ENCODE data around the gene INPP4B. TPM values are rescaled to one million over a fixed set of nuclear protein-coding genes. Genes with fewer than 3 reads are reported as not detected.

The INPP4B gene
- polyA plus RNA-seq: 1 to 10 TPM in 2 of 3 donors, under 1 TPM in 1; 0.81 to 6.3 (median 6.2) TPM

DNA sequence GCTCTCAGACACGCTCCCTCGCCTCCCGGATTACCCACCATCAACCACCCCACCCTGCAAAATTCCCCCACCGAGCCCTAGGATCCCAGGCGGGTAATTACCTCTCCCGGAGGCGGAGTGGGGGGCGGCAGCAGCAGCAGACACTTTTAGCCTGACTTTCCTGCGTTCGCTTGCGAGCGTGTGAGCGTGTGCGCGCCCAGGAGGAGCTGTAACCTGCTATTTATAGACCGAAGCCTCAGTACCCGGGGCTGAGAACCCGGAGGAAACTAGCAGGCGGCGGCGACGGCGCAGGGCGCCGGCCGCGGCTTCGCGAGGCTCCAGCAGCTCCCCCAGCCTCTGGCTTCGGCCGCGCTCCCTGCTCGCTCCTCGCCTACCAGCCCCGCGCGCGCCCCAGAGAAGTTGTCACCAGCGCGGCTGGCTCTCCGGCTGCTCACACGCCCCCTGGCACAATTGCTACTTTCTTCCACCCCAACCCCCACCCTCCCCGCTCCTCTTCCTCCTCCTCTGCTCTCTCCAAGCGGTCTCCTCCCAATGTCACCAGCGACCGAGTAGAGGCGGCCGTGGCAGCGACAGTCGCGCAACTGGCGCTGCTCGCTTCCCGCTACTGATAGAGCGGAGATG lies at the start of gene INPP4B:
INPP4B (minus strand) TSS at position 194 of the 621 bp plus-strand sequence.
- H3K27ac Mint-ChIP-seq: no peak within 1 kb of the TSS

DNA sequence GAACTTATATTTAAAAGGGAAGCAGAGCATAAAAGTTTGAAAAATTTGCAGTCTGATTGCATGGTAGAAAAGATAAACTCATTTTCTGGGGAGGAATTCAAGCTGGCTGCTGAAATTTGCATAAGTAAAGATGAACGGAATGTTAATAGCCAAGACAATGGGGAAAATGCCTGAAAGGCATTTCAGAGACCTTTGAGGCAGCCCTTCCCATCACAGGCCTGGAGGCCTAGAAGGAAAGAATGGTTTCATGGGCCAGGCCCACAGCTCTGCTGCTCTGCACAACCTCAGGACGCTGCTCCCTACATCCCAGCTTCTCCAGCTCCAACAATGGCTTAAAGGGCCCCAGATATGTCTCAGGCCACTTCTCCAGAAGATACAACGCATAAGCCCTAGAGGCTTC lies 46.9 kb upstream of the INPP4B start:
- no peaks in the 10 kb centered on the region for H3K27me3 Mint-ChIP-seq (ENCODE audit: low read depth in 3 of 3)
- peaks cover 11 to 27% (median 17%) of the 10 kb centered on the region in 6 donors for H3K9me3 Mint-ChIP-seq

More for the DNA sequence above, at the start of gene INPP4B:
- peak within 1 kb of the TSS; percentile 51 to 77 (median 66) for H3K4me3 Mint-ChIP-seq
- H3K4me1 Mint-ChIP-seq: peaks cover 0 to 8% of the 10 kb centered on the region in 2 donors
- peak in 1 of 3 donors; percentile 10 for DNase-seq
- H3K9me3 Mint-ChIP-seq: peaks cover 0 to 4% (median 0%) of the 10 kb centered on the region in 6 donors
- peaks cover 9 to 25% (median 11%) of the 10 kb centered on the region in 3 donors for H3K27me3 Mint-ChIP-seq (ENCODE audit: low read depth in 3 of 3)
- H3K36me3 Mint-ChIP-seq: peaks cover 0 to 4% (median 0%) of the 10 kb centered on the region in 3 donors

DNA sequence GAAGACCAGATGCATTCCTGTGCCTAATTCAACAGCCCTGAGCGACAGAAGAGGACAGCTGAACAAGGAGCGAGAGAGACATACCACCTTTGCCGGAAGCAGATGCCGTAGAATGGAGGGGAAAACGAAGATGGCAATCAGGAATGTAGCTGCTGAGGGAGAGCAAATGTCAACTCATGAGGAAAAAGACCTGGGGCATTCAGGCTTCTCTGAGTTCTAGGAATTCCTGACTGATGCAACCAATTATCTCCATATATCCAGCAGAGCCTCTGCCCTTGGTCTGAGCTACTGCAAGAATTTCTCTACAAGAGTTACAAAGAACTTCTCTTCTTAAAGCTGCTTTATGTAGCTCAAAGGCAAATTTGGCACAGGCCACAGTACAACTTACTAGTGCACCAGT lies 40.5 kb upstream of the INPP4B start:
- Mint-ChIP-seq H3K4me1 (no peaks in the 10 kb centered on the region), H3K4me3 (no peak overlapping the region), H3K27me3 (ENCODE audit: low read depth in 3 of 3) (no peaks in the 10 kb centered on the region), H3K27ac (no peak overlapping the region), H3K36me3 (no peaks in the 10 kb centered on the region), H3K9me3 (peaks cover 0 to 5% (median 0%) of the 10 kb centered on the region in 6 donors)
- DNase-seq: no peak

More for the DNA sequence above, 46.9 kb upstream of the INPP4B start:
- no peak for DNase-seq
- H3K36me3 Mint-ChIP-seq: peaks cover 0 to 3% (median 0%) of the 10 kb centered on the region in 3 donors
- no peak overlapping the region for H3K4me3 Mint-ChIP-seq
- no peaks in the 10 kb centered on the region for H3K4me1 Mint-ChIP-seq
- H3K27ac Mint-ChIP-seq: no peak overlapping the region

DNA sequence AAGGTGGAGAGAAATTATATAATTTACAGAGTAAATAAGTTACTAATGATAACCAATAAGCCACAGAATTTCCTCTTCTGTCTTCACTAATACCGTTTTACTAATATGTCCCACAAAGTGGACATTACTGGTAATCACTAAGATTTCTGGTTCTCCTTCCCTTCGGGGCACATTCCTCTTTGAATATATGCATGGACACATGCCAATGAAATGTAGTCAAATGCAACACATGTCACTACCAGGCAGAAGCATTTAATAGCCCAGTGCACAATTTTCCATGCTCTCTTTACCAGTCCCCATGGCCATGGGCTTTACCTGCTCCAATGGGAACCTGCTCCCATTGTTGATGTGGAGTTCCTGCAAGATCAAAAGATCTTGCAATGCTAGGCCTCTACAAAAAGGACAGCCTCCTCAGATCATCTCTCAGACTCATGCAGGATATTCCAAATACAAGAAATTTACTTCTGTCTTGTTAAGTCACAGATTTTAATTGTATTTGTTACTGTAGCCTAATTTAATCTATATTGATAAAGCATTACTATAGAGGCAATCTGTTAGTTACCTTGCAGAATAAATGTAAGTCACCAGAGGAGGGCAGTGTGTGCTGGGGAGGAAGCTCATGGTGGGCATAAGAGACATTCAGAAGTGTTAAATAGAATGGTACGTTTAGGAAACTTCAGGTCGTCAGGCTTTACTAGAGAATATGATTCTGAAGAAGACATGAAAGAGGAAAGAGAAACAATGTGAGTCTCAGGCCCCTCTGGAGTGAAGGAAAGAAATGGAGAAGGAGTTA lies 37.1 kb upstream of the INPP4B start:
- DNase-seq: no peak
- H3K27ac Mint-ChIP-seq: no peak overlapping the region
- no peak overlapping the region for H3K4me3 Mint-ChIP-seq
- H3K27me3 Mint-ChIP-seq (ENCODE audit: low read depth in 3 of 3): no peaks in the 10 kb centered on the region
- H3K4me1 Mint-ChIP-seq: no peaks in the 10 kb centered on the region
- peaks cover 0 to 2% (median 0%) of the 10 kb centered on the region in 6 donors for H3K9me3 Mint-ChIP-seq
- no peaks in the 10 kb centered on the region for H3K36me3 Mint-ChIP-seq

DNA sequence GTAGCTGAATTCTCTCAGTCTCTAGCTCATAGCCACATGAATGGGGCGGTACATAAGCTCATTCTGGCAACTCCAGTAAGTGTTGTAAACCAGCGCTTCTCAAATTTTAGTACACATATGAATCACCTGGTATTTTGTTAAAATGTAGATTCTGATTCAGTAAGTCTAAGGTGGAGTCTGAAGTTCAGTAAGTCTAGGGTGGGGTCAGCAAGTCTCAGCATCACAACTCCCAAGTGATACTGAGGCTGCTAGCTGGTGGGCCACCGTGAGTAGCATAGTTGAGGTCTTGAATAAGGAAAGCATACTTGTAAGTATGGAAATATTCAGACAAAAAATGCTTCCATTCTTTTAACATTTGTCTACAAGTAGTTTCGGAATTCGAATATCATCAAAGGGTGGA lies 36.1 kb upstream of the INPP4B start:
- DNase-seq: no peak
- peaks cover 0 to 4% (median 0%) of the 10 kb centered on the region in 6 donors for H3K9me3 Mint-ChIP-seq
- no peak overlapping the region for H3K4me3 Mint-ChIP-seq
- no peaks in the 10 kb centered on the region for H3K36me3 Mint-ChIP-seq
- no peaks in the 10 kb centered on the region for H3K4me1 Mint-ChIP-seq
- H3K27ac Mint-ChIP-seq: no peak overlapping the region
- peaks cover 0 to under 1% (median 0%) of the 10 kb centered on the region in 3 donors for H3K27me3 Mint-ChIP-seq (ENCODE audit: low read depth in 3 of 3)

DNA sequence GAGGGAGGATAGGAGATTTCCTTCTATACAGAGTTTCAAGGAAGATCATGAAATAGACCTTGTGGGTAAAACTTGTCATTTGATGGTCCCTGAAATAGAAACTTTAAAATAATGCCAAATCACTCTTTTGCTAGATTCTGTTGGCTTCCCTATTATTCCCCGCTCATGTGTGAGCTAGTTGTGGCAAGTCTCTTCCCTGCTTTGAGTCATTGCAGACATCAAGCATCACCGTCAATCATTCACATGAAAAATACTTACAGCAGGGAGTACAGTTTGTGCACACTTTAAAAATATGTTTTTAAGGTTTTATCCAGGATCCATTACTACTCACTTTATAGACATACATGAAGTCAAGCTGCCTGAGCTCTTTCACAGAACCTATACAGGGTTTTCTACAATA lies 35.2 kb upstream of the INPP4B start:
- H3K9me3 Mint-ChIP-seq: peaks cover 0 to 5% (median under 1%) of the 10 kb centered on the region in 6 donors
- peaks cover 0 to 3% (median 2%) of the 10 kb centered on the region in 3 donors for H3K27me3 Mint-ChIP-seq (ENCODE audit: low read depth in 3 of 3)
- DNase-seq: no peak
- no peak overlapping the region for H3K4me3 Mint-ChIP-seq
- no peak overlapping the region for H3K27ac Mint-ChIP-seq
- H3K36me3 Mint-ChIP-seq: no peaks in the 10 kb centered on the region
- no peaks in the 10 kb centered on the region for H3K4me1 Mint-ChIP-seq

DNA sequence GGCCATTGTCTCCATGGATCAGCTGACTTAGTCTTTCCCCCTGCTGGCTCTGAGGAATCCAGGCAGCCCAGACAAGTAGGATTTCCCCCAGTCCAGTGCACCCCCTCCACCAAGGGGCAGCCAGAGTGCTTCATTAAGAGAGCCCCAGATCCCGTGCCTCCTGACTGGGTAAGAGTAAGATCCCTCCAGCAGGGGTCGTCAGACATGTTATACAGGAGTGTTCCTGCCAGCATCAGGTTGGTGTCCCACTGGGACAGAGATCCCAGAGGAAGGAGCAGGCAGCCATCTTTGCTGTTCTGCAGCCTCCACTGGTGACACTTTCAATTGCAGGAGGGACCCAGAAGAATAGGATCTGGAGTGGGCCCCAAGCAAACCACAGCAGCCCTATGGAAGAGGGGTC lies 29.0 kb upstream of the INPP4B start:
- Mint-ChIP-seq H3K4me1 (no peaks in the 10 kb centered on the region), H3K9me3 (peaks cover 0 to 11% (median 2%) of the 10 kb centered on the region in 6 donors), H3K27me3 (ENCODE audit: low read depth in 3 of 3) (peaks cover 0 to 5% (median 3%) of the 10 kb centered on the region in 3 donors), H3K36me3 (no peaks in the 10 kb centered on the region), H3K27ac (no peak overlapping the region), H3K4me3 (no peak overlapping the region)
- DNase-seq: no peak

DNA sequence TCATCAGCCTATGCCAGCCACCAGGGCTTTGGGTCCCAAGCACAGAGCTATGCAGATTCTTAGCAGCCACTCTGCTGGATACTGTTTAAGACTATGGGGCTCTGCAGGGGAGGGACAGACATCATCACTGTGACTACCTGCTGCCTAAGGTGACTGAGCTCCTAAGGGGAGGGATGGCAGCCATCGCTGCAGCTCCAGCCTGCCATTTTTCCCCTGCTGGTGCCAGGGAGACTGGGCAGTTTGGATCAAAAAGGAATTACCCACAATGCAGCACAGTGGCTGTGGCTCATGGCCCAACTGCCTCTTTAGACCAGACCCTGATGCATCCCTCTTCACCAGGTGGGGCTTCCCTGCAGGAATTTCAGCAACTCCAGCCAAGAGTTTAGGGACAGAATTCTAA lies 28.6 kb upstream of the INPP4B start:
- Mint-ChIP-seq H3K4me1 (no peaks in the 10 kb centered on the region), H3K9me3 (peaks cover 0 to 11% (median 5%) of the 10 kb centered on the region in 6 donors), H3K36me3 (no peaks in the 10 kb centered on the region), H3K27me3 (ENCODE audit: low read depth in 3 of 3) (peaks cover 0 to 5% (median 3%) of the 10 kb centered on the region in 3 donors), H3K4me3 (no peak overlapping the region), H3K27ac (no peak overlapping the region)
- no peak for DNase-seq

DNA sequence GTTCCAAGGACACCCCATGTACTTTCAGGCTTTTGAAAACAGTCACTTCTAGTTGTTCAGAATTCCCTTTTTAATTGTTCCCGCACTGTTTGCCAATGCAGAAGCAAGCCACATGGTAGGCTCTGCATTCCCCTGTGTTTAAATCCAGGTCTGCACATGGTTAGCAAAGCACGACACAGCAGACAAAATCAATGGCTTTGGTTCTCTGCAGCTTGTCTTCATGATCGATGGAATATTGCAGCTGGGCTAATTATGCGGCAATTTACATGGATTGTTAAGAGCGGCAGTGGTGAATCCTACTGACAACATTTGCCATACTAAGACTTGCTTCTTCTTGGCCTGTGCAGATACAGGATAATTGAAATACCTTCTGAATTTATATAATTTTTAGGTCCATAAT lies 20.6 kb upstream of the INPP4B start:
- H3K4me1 Mint-ChIP-seq: no peaks in the 10 kb centered on the region
- H3K9me3 Mint-ChIP-seq: peaks cover 0 to 14% (median 3%) of the 10 kb centered on the region in 6 donors
- DNase-seq: no peak
- H3K27me3 Mint-ChIP-seq (ENCODE audit: low read depth in 3 of 3): peaks cover 0 to 3% (median 0%) of the 10 kb centered on the region in 3 donors
- H3K4me3 Mint-ChIP-seq: no peak overlapping the region
- no peak overlapping the region for H3K27ac Mint-ChIP-seq
- H3K36me3 Mint-ChIP-seq: no peaks in the 10 kb centered on the region

DNA sequence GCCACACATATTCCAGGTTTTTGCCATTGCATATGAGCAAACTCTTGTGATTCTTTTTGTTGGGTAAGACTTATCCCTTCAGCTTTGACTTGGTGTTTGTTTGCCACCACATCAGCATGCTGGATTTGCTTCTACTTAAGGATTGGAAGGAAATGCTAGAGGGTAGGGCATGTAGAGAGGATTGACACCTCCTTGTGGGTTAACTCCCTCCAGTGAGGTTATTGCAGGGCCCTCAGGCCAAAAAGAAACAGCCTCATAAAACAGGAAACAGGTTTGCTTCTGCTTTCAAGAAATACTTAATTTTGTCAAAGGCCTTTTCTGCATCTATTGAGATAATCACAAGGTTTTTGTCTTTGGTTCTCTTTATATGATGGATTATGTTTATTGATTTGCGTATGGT lies 15.2 kb upstream of the INPP4B start:
- H3K27ac Mint-ChIP-seq: no peak overlapping the region
- no peaks in the 10 kb centered on the region for H3K4me1 Mint-ChIP-seq
- H3K9me3 Mint-ChIP-seq: peaks cover 0 to 3% (median 0%) of the 10 kb centered on the region in 6 donors
- peaks cover 0 to 3% (median 0%) of the 10 kb centered on the region in 3 donors for H3K27me3 Mint-ChIP-seq (ENCODE audit: low read depth in 3 of 3)
- no peaks in the 10 kb centered on the region for H3K36me3 Mint-ChIP-seq
- H3K4me3 Mint-ChIP-seq: no peak overlapping the region
- no peak for DNase-seq

DNA sequence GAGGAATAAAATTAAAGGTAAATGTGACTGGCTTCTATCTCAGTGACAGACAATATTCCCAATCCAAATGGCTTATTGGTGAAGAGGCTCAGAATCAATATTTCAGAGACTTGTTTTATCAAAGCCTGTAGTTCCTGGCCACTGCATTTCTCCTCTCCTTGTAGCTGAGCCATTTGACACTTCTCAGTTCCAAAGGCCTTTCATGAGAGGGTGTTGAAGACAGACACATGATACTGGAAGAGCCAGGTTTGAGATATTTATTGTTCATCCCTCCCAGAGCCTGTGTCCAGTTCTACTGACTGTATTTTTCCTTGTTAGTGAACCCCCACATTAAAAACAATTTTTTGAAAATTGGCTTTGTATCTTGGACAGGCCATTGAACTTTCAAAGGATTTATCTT lies 12.9 kb upstream of the INPP4B start:
- no peak for DNase-seq
- Mint-ChIP-seq H3K27ac (no peak overlapping the region), H3K4me3 (no peak overlapping the region), H3K36me3 (peaks cover 0 to 4% (median 3%) of the 10 kb centered on the region in 3 donors), H3K4me1 (no peaks in the 10 kb centered on the region), H3K27me3 (ENCODE audit: low read depth in 3 of 3) (peaks cover 0 to 3% (median 0%) of the 10 kb centered on the region in 3 donors), H3K9me3 (no peaks in the 10 kb centered on the region)

DNA sequence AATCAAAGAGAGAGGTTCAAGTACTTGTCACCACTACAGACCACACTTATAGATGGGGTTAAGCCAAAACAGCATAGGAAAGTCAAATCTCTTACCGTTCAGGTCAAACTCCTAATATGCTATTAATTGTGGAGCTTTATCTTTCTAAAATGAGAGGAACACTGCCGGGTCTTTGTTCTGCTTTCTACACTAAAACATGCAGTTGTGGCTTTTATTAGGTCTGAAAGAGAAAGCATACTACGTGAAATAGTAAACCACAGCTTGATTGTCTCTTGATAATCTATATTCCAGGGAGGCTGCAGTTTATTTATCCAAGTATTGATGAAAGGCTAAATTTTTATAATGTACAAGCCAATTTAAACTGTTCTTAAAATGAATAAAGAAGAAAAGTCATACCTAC lies 12.3 kb upstream of the INPP4B start:
- peaks cover 0 to 4% (median 3%) of the 10 kb centered on the region in 3 donors for H3K36me3 Mint-ChIP-seq
- H3K27me3 Mint-ChIP-seq (ENCODE audit: low read depth in 3 of 3): peaks cover 0 to 3% (median 0%) of the 10 kb centered on the region in 3 donors
- H3K9me3 Mint-ChIP-seq: no peaks in the 10 kb centered on the region
- no peak for DNase-seq
- no peak overlapping the region for H3K4me3 Mint-ChIP-seq
- H3K27ac Mint-ChIP-seq: no peak overlapping the region
- no peaks in the 10 kb centered on the region for H3K4me1 Mint-ChIP-seq

DNA sequence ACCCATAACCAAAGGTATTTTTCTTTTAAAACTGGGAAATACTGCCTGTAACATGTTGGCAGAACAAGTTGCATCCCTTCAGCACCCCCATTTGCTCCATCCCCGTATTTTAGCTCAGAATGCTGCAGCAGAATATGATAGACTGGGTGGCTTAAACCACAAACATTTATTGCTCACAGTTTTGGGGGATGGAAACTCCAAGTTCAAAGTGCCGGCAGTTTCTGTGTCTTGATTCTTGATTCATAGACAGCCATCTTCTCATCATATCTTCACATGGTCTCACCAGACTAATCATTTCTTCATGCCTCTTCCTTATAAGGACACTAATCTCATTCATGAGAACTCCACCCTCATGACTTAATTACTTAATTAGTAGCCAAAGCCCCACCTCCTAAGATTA lies 10.5 kb upstream of the INPP4B start:
- Mint-ChIP-seq H3K9me3 (no peaks in the 10 kb centered on the region), H3K4me3 (no peak overlapping the region), H3K36me3 (peaks cover 0 to 4% (median 3%) of the 10 kb centered on the region in 3 donors), H3K4me1 (no peaks in the 10 kb centered on the region), H3K27ac (no peak overlapping the region), H3K27me3 (ENCODE audit: low read depth in 3 of 3) (peaks cover 0 to 5% (median 0%) of the 10 kb centered on the region in 3 donors)
- DNase-seq: no peak

DNA sequence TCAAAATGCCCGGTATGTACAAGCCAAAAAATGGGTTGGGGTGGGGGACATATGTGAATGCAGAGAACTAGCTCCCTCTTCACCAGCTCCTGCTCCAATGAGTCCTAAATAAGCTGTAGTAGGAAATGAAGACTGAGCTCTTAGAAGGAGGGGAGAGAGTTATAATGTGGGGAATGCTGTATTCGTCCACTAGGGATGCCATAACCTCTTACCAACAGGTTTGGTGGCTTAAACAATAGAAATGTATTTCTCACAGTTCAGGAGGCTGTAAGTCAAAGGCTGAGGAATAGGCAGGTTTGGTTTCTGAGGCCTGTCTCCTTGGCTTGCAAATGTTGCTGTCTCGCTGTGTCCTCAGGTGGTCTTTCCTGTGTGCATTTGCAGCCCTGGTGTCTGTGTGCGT lies 4.4 kb upstream of the INPP4B start:
- Mint-ChIP-seq H3K36me3 (peaks cover 0 to 8% (median 3%) of the 10 kb centered on the region in 3 donors), H3K9me3 (peaks cover 0 to 7% (median under 1%) of the 10 kb centered on the region in 6 donors), H3K27ac (no peak overlapping the region), H3K4me1 (no peaks in the 10 kb centered on the region), H3K27me3 (ENCODE audit: low read depth in 3 of 3) (peaks cover 3 to 11% (median 3%) of the 10 kb centered on the region in 3 donors), H3K4me3 (no peak overlapping the region)
- DNase-seq: no peak

Data from immature natural killer cell (primary cell).